ENCODE measurements around the gene CAMK2B. TPM values are rescaled to one million over a fixed set of nuclear protein-coding genes. Genes with fewer than 3 reads are reported as not detected.

CAMK2B gene
- 0.09 and 0.31 TPM in 2 replicates for total RNA-seq (ENCODE audit: low replicate concordance)

GRCh38 chr7:44325201-44325671 is at the start of gene CAMK2B:
Gene CAMK2B (minus strand): TSS chr7:44325594. CDS start chr7:44325421, 173 bp downstream.
- H2AFZ ChIP-seq (replicated peaks): peak within 1 kb of the TSS; percentile 76
- H3K4me1 Mint-ChIP-seq: peaks cover 7% of the 10 kb centered on the region
- no peak within 1 kb of the TSS for H3K9ac ChIP-seq
- no peak within 1 kb of the TSS for H3K27ac ChIP-seq
- H3K27me3 Mint-ChIP-seq (ENCODE audit: insufficient read depth, low read depth): peaks cover 48% of the 10 kb centered on the region
- H3F3A ChIP-seq (ENCODE audit: low read depth): peaks cover 4% of the 10 kb centered on the region
- H4K20me1 ChIP-seq (ENCODE audit: low read depth): peaks cover 8% of the 10 kb centered on the region
- DNase-seq (ENCODE audit: low spot score): peak; percentile 65
- H3K27me3 ChIP-seq: peaks cover 80% of the 10 kb centered on the region
- H3K36me3 ChIP-seq: no peaks in the 10 kb centered on the region
- peaks cover 3% of the 10 kb centered on the region for H3K9me3 Mint-ChIP-seq
- peak within 1 kb of the TSS; percentile 92 for H3K4me3 Mint-ChIP-seq
- H3K79me2 ChIP-seq (ENCODE audit: low read depth): no peaks in the 10 kb centered on the region
- peaks cover 10% of the 10 kb centered on the region for H3K4me1 ChIP-seq
- H3K27ac Mint-ChIP-seq: peak within 1 kb of the TSS; percentile 22
- peak within 1 kb of the TSS; percentile 91 for H3K4me2 ChIP-seq
- H3K9me3 ChIP-seq (ENCODE audit: low read depth): no peaks in the 10 kb centered on the region
- no peak for TF ChIP-seq EZH2phosphoT487 (IDR thresholded peaks at IDR 0.05)
- TF ChIP-seq, protein P1, sequence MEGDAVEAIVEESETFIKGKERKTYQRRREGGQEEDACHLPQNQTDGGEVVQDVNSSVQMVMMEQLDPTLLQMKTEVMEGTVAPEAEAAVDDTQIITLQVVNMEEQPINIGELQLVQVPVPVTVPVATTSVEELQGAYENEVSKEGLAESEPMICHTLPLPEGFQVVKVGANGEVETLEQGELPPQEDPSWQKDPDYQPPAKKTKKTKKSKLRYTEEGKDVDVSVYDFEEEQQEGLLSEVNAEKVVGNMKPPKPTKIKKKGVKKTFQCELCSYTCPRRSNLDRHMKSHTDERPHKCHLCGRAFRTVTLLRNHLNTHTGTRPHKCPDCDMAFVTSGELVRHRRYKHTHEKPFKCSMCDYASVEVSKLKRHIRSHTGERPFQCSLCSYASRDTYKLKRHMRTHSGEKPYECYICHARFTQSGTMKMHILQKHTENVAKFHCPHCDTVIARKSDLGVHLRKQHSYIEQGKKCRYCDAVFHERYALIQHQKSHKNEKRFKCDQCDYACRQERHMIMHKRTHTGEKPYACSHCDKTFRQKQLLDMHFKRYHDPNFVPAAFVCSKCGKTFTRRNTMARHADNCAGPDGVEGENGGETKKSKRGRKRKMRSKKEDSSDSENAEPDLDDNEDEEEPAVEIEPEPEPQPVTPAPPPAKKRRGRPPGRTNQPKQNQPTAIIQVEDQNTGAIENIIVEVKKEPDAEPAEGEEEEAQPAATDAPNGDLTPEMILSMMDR (IDR thresholded peaks at IDR 0.05): no peak
- TF ChIP-seq EZH2 (IDR thresholded peaks at IDR 0.05): no peak
- H3K4me3 ChIP-seq: peak within 1 kb of the TSS; percentile 53
- H3K36me3 Mint-ChIP-seq: no peaks in the 10 kb centered on the region

DNA sequence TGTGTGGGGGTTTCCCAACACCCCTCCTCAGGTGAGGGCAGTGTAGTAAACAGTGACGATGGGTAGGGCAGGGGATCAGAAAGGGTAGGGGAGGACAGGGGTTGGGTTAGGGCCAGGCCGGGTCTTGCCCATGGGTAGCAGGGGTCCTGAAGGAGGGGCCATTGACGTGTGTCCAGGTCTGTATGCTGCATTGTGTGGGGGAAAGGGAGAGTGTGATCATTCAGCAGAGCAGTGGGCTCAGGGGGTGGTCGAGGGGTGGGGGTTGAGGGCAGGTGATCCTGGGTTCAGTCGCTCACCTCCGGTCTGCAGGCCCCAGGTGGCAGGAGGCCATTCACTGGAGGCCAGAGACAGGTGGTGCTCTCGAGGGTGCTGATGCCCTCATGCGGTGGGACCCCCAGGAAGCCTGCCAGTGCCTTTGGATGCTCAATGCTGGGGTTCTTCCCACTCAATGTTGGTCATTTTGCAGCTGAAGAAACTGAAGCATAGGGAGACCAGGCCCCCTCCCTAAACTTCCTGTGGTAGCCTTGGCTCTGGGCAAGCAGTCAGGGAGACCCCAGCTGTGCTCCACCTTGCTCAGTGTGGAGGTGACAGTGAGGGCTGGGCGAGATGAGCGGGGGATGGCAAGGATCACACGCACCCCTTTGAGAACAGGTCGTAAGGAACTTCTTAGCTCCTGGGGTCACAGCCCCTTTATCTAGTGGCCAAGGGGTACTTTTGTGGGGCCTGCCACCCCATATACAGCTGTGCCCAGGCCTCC is 48.8 kb upstream of the CAMK2B start:
- TF ChIP-seq, protein P1 (IDR thresholded peaks at IDR 0.05): no peak
- TF ChIP-seq EZH2phosphoT487 (IDR thresholded peaks at IDR 0.05): no peak
- TF ChIP-seq EZH2 (IDR thresholded peaks at IDR 0.05): no peak
- no peaks in the 10 kb centered on the region for H3K9me3 ChIP-seq (ENCODE audit: low read depth)
- H3K27ac ChIP-seq: no peak overlapping the region
- no peak overlapping the region for H3K4me3 ChIP-seq
- no peak for DNase-seq (ENCODE audit: low spot score)
- no peaks in the 10 kb centered on the region for H3K9me3 Mint-ChIP-seq
- H3K9ac ChIP-seq: no peak overlapping the region
- H2AFZ ChIP-seq (replicated peaks): no peak overlapping the region
- no peak overlapping the region for H3K4me2 ChIP-seq
- no peak overlapping the region for H3K4me3 Mint-ChIP-seq
- no peaks in the 10 kb centered on the region for H3K4me1 Mint-ChIP-seq
- H3K79me2 ChIP-seq (ENCODE audit: low read depth): no peaks in the 10 kb centered on the region
- no peak overlapping the region for H3K27ac Mint-ChIP-seq
- H3K4me1 ChIP-seq: no peaks in the 10 kb centered on the region
- no peaks in the 10 kb centered on the region for H3F3A ChIP-seq (ENCODE audit: low read depth)
- H3K27me3 ChIP-seq: peaks cover 14% of the 10 kb centered on the region
- H3K36me3 ChIP-seq: no peaks in the 10 kb centered on the region
- H3K36me3 Mint-ChIP-seq: no peaks in the 10 kb centered on the region
- H4K20me1 ChIP-seq (ENCODE audit: low read depth): no peaks in the 10 kb centered on the region
- peaks cover 7% of the 10 kb centered on the region for H3K27me3 Mint-ChIP-seq (ENCODE audit: insufficient read depth, low read depth)

- Mint-ChIP-seq H3K27me3 (ENCODE audit: insufficient read depth, low read depth) (peaks cover 7% of the 10 kb centered on the region), H3K36me3 (no peaks in the 10 kb centered on the region), H3K4me3 (no peak overlapping the region), H3K27ac (no peak overlapping the region), H3K4me1 (no peaks in the 10 kb centered on the region), H3K9me3 (no peaks in the 10 kb centered on the region)
- no peak overlapping the region for H3K4me2 ChIP-seq
- no peak overlapping the region for H3K9ac ChIP-seq
- H3F3A ChIP-seq (ENCODE audit: low read depth): no peaks in the 10 kb centered on the region
- no peak overlapping the region for H3K27ac ChIP-seq
- peaks cover 14% of the 10 kb centered on the region for H3K27me3 ChIP-seq
- no peaks in the 10 kb centered on the region for H4K20me1 ChIP-seq (ENCODE audit: low read depth)
- H3K79me2 ChIP-seq (ENCODE audit: low read depth): no peaks in the 10 kb centered on the region
- H3K4me1 ChIP-seq: no peaks in the 10 kb centered on the region
- no peaks in the 10 kb centered on the region for H3K36me3 ChIP-seq
- DNase-seq (ENCODE audit: low spot score): no peak
- TF ChIP-seq EZH2phosphoT487 (IDR thresholded peaks at IDR 0.05) (no peak), EZH2 (IDR thresholded peaks at IDR 0.05) (no peak)
- TF ChIP-seq, protein P1 (IDR thresholded peaks at IDR 0.05): no peak
- no peaks in the 10 kb centered on the region for H3K9me3 ChIP-seq (ENCODE audit: low read depth)
- no peak overlapping the region for H2AFZ ChIP-seq (replicated peaks)
- H3K4me3 ChIP-seq: no peak overlapping the region
Observed at GRCh38 chr7:44373418-44373740, 48.0 kb upstream of the CAMK2B start.
